H9 (cell line): ENCODE data around the gene OPN1SW. TPM values are rescaled to one million over a fixed set of nuclear protein-coding genes. Genes with fewer than 3 reads are reported as not detected.

Source experiments
- DNase-seq: peaks from one replicate; pipeline ENCODE4 v3.0.0-alpha.2; 2017
- H2AFZ ChIP-seq: one replicate; pipeline ENCODE4 v1.6.1; 2013; ENCODE audit warnings: mild to moderate bottlenecking, low read length, control low read depth, moderate library complexity
- H2AK5ac ChIP-seq: 2 replicates; pipeline ENCODE4 v1.6.1; 2013; ENCODE audit warnings: low read length, control low read depth, mixed read lengths; ENCODE audit not compliant: insufficient read length
- H2BK120ac ChIP-seq: one replicate; pipeline ENCODE4 v1.6.1; 2013; ENCODE audit warnings: low read depth, mild to moderate bottlenecking, low read length, control low read depth, inconsistent platforms; ENCODE audit not compliant: poor library complexity, severe bottlenecking
- H2BK12ac ChIP-seq: 2 replicates; pipeline ENCODE4 v1.6.1; 2013; ENCODE audit warnings: low read length, control low read depth, mixed read lengths, low read depth; ENCODE audit not compliant: insufficient read length
- H2BK15ac ChIP-seq: 2 replicates; pipeline ENCODE4 v1.6.1; 2013; ENCODE audit warnings: low read depth, low read length, control low read depth
- H2BK20ac ChIP-seq: one replicate; pipeline ENCODE4 v1.6.1; 2013; ENCODE audit warnings: low read depth, mild to moderate bottlenecking, low read length, control low read depth, inconsistent platforms; ENCODE audit not compliant: poor library complexity, severe bottlenecking
- H2BK5ac ChIP-seq: 2 replicates; pipeline ENCODE4 v1.6.1; 2013; ENCODE audit warnings: low read length, control low read depth, mixed read lengths; ENCODE audit not compliant: insufficient read length
- H3K14ac ChIP-seq: 2 replicates; pipeline ENCODE4 v1.6.1; 2013; ENCODE audit warnings: low read length, control low read depth; ENCODE audit not compliant: insufficient read depth
- H3K18ac ChIP-seq: 2 replicates; pipeline ENCODE4 v1.6.1; 2013; ENCODE audit warnings: low read depth, mild to moderate bottlenecking, mixed read lengths, low read length, control low read depth; ENCODE audit not compliant: insufficient read length
- H3K23ac ChIP-seq: 2 replicates; pipeline ENCODE4 v1.6.1; 2013; ENCODE audit warnings: low read length, control low read depth, mixed read lengths, low read depth; ENCODE audit not compliant: insufficient read length
- H3K23me2 ChIP-seq: 2 replicates; pipeline ENCODE4 v1.6.1; 2013; ENCODE audit warnings: low read depth, mild to moderate bottlenecking, mixed read lengths, low read length, control low read depth; ENCODE audit not compliant: insufficient read length, poor library complexity, severe bottlenecking
- H3K27ac ChIP-seq: 2 replicates; pipeline ENCODE4 v1.5.1; 2013; ENCODE audit warnings: low read length, control low read depth, mixed read lengths, low read depth; ENCODE audit not compliant: insufficient read length
- H3K27me3 ChIP-seq: 2 replicates; pipeline ENCODE4 v1.6.1; 2013; ENCODE audit warnings: low read length, control low read depth, inconsistent platforms; ENCODE audit not compliant: insufficient read depth
- H3K4ac ChIP-seq: 2 replicates; pipeline ENCODE4 v1.6.1; 2013; ENCODE audit warnings: low read depth, mild to moderate bottlenecking, control low read depth, inconsistent platforms, low read length, moderate library complexity
- H3K4me1 ChIP-seq: 2 replicates; pipeline ENCODE4 v1.6.1; 2013; ENCODE audit warnings: low read length, control low read depth, inconsistent platforms; ENCODE audit not compliant: insufficient read depth
- H3K4me2 ChIP-seq: 2 replicates; pipeline ENCODE4 v1.6.1; 2013; ENCODE audit warnings: low read length, control low read depth, mixed read lengths; ENCODE audit not compliant: insufficient read length, insufficient read depth
- H3K56ac ChIP-seq: 2 replicates; pipeline ENCODE4 v1.6.1; 2013; ENCODE audit warnings: low read depth, mild to moderate bottlenecking, mixed read lengths, low read length, control low read depth; ENCODE audit not compliant: insufficient read length
- H3K79me1 ChIP-seq: 2 replicates; pipeline ENCODE4 v1.6.1; 2013; ENCODE audit warnings: low read depth, mild to moderate bottlenecking, moderate library complexity, low read length, control low read depth, inconsistent platforms; ENCODE audit not compliant: insufficient read depth, poor library complexity, severe bottlenecking
- H3K79me2 ChIP-seq: 2 replicates; pipeline ENCODE4 v1.6.1; 2013; ENCODE audit warnings: low read length, control low read depth, inconsistent platforms; ENCODE audit not compliant: insufficient read depth
- H3K9ac ChIP-seq: 2 replicates; pipeline ENCODE4 v1.6.1; 2013; ENCODE audit warnings: low read length, control low read depth, mixed read lengths; ENCODE audit not compliant: insufficient read length; ENCODE audit errors: extremely low read depth
- H3K9me3 ChIP-seq: one replicate; pipeline ENCODE4 v1.6.1; 2013; ENCODE audit warnings: low read depth, low read length, inconsistent platforms; ENCODE audit not compliant: control insufficient read depth
- H3T11ph ChIP-seq: one replicate; pipeline ENCODE4 v1.6.1; 2013; ENCODE audit warnings: mild to moderate bottlenecking, low read length, control low read depth, inconsistent platforms
- H4K20me1 ChIP-seq: one replicate; pipeline ENCODE4 v1.6.1; 2013; ENCODE audit not compliant: control insufficient read depth, insufficient read length, insufficient read depth
- H4K5ac ChIP-seq: 2 replicates; pipeline ENCODE4 v1.6.1; 2013; ENCODE audit warnings: low read depth, mild to moderate bottlenecking, mixed read lengths, low read length, control low read depth; ENCODE audit not compliant: insufficient read length
- H4K8ac ChIP-seq: replicated peaks from 2 replicates; pipeline ENCODE4 v1.6.1; 2013; ENCODE audit warnings: low read length, control low read depth, mixed read lengths, low read depth; ENCODE audit not compliant: insufficient read length
- H4K91ac ChIP-seq: 2 replicates; pipeline ENCODE4 v1.6.1; 2013; ENCODE audit warnings: low read depth, mild to moderate bottlenecking, moderate library complexity, mixed read lengths, low read length, control low read depth; ENCODE audit not compliant: insufficient read length
- H3K27ac Mint-ChIP-seq, 3 experiments: 2 replicates in 2 of 3; 3 replicates in 1 of 3; pipeline ENCODE4 v1.8.0; 2020 to 2021; ENCODE audit warnings: mixed read lengths in 3 of 3, mild to moderate bottlenecking in 1 of 3, moderate library complexity in 1 of 3
- H3K27me3 Mint-ChIP-seq: 2 replicates; pipeline ENCODE4 v1.8.0; 2021; ENCODE audit warnings: low read depth, mild to moderate bottlenecking, moderate library complexity, mixed read lengths
- H3K36me3 Mint-ChIP-seq, 3 experiments: 2 replicates in 2 of 3; 3 replicates in 1 of 3; pipeline ENCODE4 v1.8.0; 2020 to 2021; ENCODE audit warnings: low read depth in 3 of 3, mixed read lengths in 3 of 3; ENCODE audit not compliant: insufficient read depth in 1 of 3
- H3K4me1 Mint-ChIP-seq, 2 experiments: 2 replicates each; pipeline ENCODE4 v1.8.0; 2020; ENCODE audit warnings: mixed read lengths in 2 of 2
- H3K4me3 Mint-ChIP-seq, 2 experiments: 2 replicates in 1 of 2; 3 replicates in 1 of 2; pipeline ENCODE4 v1.8.0; 2020 to 2021; ENCODE audit warnings: mild to moderate bottlenecking in 2 of 2, mixed read lengths in 2 of 2, moderate library complexity in 1 of 2
- H3K9me3 Mint-ChIP-seq, 2 experiments: 2 replicates in 1 of 2; 3 replicates in 1 of 2; pipeline ENCODE4 v1.8.0; 2020; ENCODE audit warnings: mild to moderate bottlenecking in 2 of 2, mixed read lengths in 2 of 2, moderate library complexity in 1 of 2
- CTCF ChIP-seq: fragments of 200-600 bp; sonication (generic); conservative IDR thresholded peaks from 3 replicates; pipeline ENCODE4 v1.8.0; 2021; ENCODE audit warnings: antibody characterized with exemption, mild to moderate bottlenecking
- WGBS: extraction: QIAGEN DNeasy Blood & Tissue Kit; methylation state at CpG from one replicate; pipeline ENCODE4 v1.1.7; 2013; ENCODE audit warnings: missing lambda C conversion rate, low lambda C conversion rate, mixed read lengths; ENCODE audit not compliant: insufficient read length; ENCODE audit errors: extremely low coverage; 5-methylcytosine and 5-hydroxymethylcytosine counted together
- total RNA-seq: library from RNA; stranded (reverse); gene quantifications from 2 replicates; pipeline ENCODE4 v1.2.1, GENCODE V29; 2021

The OPN1SW gene
- total RNA-seq, 1 experiment from 2014 or later, result not detected

GRCh38 chr7:128794436-128794835 is 18.8 kb upstream of the OPN1SW start:
- Mint-ChIP-seq H3K27me3 (peaks cover 7% of the 10 kb centered on the region), H3K27ac (peak overlapping the region in 1 of 3 experiments; percentile 29; a peak in 2 of 7 replicates), H3K4me3 (no peak overlapping the region), H3K9me3 (no peaks in the 10 kb centered on the region; a peak in 1 of 5 replicates), H3K36me3 (peaks cover 24 to 41% (median 37%) of the 10 kb centered on the region in 3 experiments), H3K4me1 (peaks cover 41 to 42% of the 10 kb centered on the region in 2 experiments)
- H2BK120ac ChIP-seq, result no peak overlapping the region
- no peak overlapping the region for H2BK20ac ChIP-seq
- H2BK5ac ChIP-seq, result no peak overlapping the region
- no peak overlapping the region for H3K4ac ChIP-seq
- no peak overlapping the region for H2BK12ac ChIP-seq
- no peak overlapping the region for H3K23ac ChIP-seq
- no peaks in the 10 kb centered on the region for H3K79me2 ChIP-seq
- H3T11ph ChIP-seq, result no peak overlapping the region
- H3K4me1 ChIP-seq, result no peaks in the 10 kb centered on the region; the same call in 1 of the 2 replicates
- no peak overlapping the region for H3K9ac ChIP-seq
- H4K5ac ChIP-seq, result no peak overlapping the region
- no peak overlapping the region for H4K8ac ChIP-seq
- peaks cover 12% of the 10 kb centered on the region for H3K23me2 ChIP-seq
- H3K9me3 ChIP-seq, result no peaks in the 10 kb centered on the region
- H2AK5ac ChIP-seq, result no peak overlapping the region
- no peaks in the 10 kb centered on the region for H4K20me1 ChIP-seq
- TF ChIP-seq CTCF, result no peak
- H4K91ac ChIP-seq, result no peak overlapping the region
- H3K56ac ChIP-seq, result no peak overlapping the region
- H3K4me2 ChIP-seq, result no peak overlapping the region
- no peak overlapping the region for H3K27ac ChIP-seq
- H3K14ac ChIP-seq, result no peak overlapping the region
- no peaks in the 10 kb centered on the region for H3K79me1 ChIP-seq
- H2AFZ ChIP-seq, result no peak overlapping the region
- WGBS, result no CpG with 5 or more reads among the region's 8 CpGs
- H2BK15ac ChIP-seq, result no peak overlapping the region
- H3K27me3 ChIP-seq, result no peaks in the 10 kb centered on the region
- H3K18ac ChIP-seq, result no peak overlapping the region
- DNase-seq, result no peak
